ENCODE data around the gene LRRC47. TPM values are rescaled to one million over a fixed set of nuclear protein-coding genes. Genes with fewer than 3 reads are reported as not detected.

Gene LRRC47
- total and polyA plus RNA-seq, 2 of the 8 experiments (the other 6 are each of a cell fraction or from before 2014, with no cell fraction given), result 38.3 to 82.4 TPM

GRCh38 chr1:3819771-3820200, 23.5 kb upstream of the LRRC47 start:
- TF ChIP-seq SIRT6 (IDR thresholded peaks at IDR 0.05; ENCODE audit: low read length), result no peak
- TF ChIP-seq MAX (IDR thresholded peaks at IDR 0.05), result no peak
- no peak for TF ChIP-seq GTF2F1 (IDR thresholded peaks at IDR 0.05; ENCODE audit: borderline replicate concordance, low read depth, low read length)
- no peak for TF ChIP-seq TEAD4 (IDR thresholded peaks at IDR 0.05; ENCODE audit: low read depth, low read length)
- TF ChIP-seq USF2 (IDR thresholded peaks at IDR 0.05; ENCODE audit: low read length), result no peak
- TF ChIP-seq POLR2A (IDR thresholded peaks at IDR 0.05; ENCODE audit: control extremely low read depth in 1 of 2, low read depth in 2 of 2, low read length in 2 of 2), result no peak
- Histone ChIP-seq H3K18ac (ENCODE audit: extremely low read depth, low read length) (no peak overlapping the region), H4K20me1 (replicated peaks in 1 of 2; ENCODE audit: control insufficient read depth in 1 of 2, insufficient read depth in 2 of 2, low read length in 2 of 2) (peaks cover 0 to 8% of the 10 kb centered on the region in 2 experiments), H3K27me3 (replicated peaks in 1 of 4; ENCODE audit: control insufficient read depth in 3 of 4, extremely low read depth in 1 of 4, insufficient read depth in 3 of 4, low read length in 3 of 4) (no peaks in the 10 kb centered on the region), H3K9me3 (ENCODE audit: insufficient read depth in 2 of 2, low read depth in 1 of 2, low read length in 1 of 2) (no peaks in the 10 kb centered on the region), H2AK5ac (ENCODE audit: low read depth, low read length) (no peak overlapping the region), H3K4ac (replicated peaks; ENCODE audit: insufficient read length, low read depth, low read length) (no peak overlapping the region), H3K4me3 (ENCODE audit: extremely low read depth in 1 of 4, insufficient read depth in 2 of 4, low read depth in 3 of 4, low read length in 4 of 4) (no peak overlapping the region), H3K79me1 (ENCODE audit: low read depth, low read length) (no peaks in the 10 kb centered on the region), H3K79me2 (ENCODE audit: control insufficient read depth in 1 of 2, insufficient read depth in 2 of 2, low read length in 2 of 2) (no peaks in the 10 kb centered on the region), H2BK12ac (ENCODE audit: low read depth, low read length) (no peak overlapping the region), H3K27ac (ENCODE audit: low read depth, low read length) (no peak overlapping the region), H2BK15ac (ENCODE audit: low read length) (no peak overlapping the region), H2BK5ac (ENCODE audit: low read depth, low read length) (no peak overlapping the region), H3K23ac (ENCODE audit: insufficient read length) (no peak overlapping the region), H3K4me1 (replicated peaks in 1 of 4; ENCODE audit: control insufficient read depth in 3 of 4, insufficient read depth in 4 of 4, low read length in 3 of 4) (no peaks in the 10 kb centered on the region; a peak in 1 of 7 replicates), H2BK120ac (replicated peaks; ENCODE audit: low read depth, low read length) (no peak overlapping the region), H3K36me3 (ENCODE audit: control insufficient read depth in 2 of 4, insufficient read depth in 4 of 4, low read length in 3 of 4) (peaks cover 0 to 3% (median 0%) of the 10 kb centered on the region in 4 experiments; a peak in 2 of 8 replicates), H4K91ac (replicated peaks; ENCODE audit: insufficient read length, low read length) (no peak overlapping the region), H3K14ac (ENCODE audit: insufficient read length) (no peak overlapping the region), H2AFZ (ENCODE audit: low read length) (no peak overlapping the region), H3K9ac (replicated peaks in 1 of 4; ENCODE audit: extremely low read depth in 1 of 4, low read depth in 3 of 4, low read length in 3 of 4) (no peak overlapping the region), H4K8ac (ENCODE audit: extremely low read depth, insufficient read depth, low read length) (no peak overlapping the region), H4K5ac (ENCODE audit: insufficient read length, low read depth, low read length) (no peak overlapping the region), H3K4me2 (ENCODE audit: insufficient read depth in 1 of 2, low read depth in 2 of 2, low read length in 2 of 2) (no peak overlapping the region), H3K56ac (replicated peaks; ENCODE audit: insufficient read length, low read depth, low read length) (no peak overlapping the region), H2BK20ac (ENCODE audit: low read length) (no peak overlapping the region), H3K23me2 (ENCODE audit: low read depth, low read length) (no peaks in the 10 kb centered on the region)
- CTCF ChIA-PET (ENCODE audit: partially characterized antibody), result no interaction called here
- POLR2A ChIA-PET (ENCODE audit: partially characterized antibody), result no interaction called here
- no peak for FAIRE-seq
- 87% methylated on average over 10 of the region's 10 CpGs; no CpG with 5 or more reads in 1 of the 2 experiments for WGBS, 2 experiments (ENCODE audit: extremely low coverage in 1 of 2, insufficient coverage in 1 of 2, insufficient read length in 1 of 2, insufficient replicate concordance in 2 of 2, low coverage in 1 of 2, low lambda C conversion rate in 2 of 2, missing lambda C conversion rate in 1 of 2)
- no peak for DNase-seq (ENCODE audit: low read depth in 1 of 2, low spot score in 2 of 2)

Measured in H1 (cell line).